Activated CD4-positive, alpha-beta T cell treated with anti-CD3 and anti-CD28 coated beads for 24 hours (primary cell): ENCODE data around the gene GPR84.
A peak's percentile ranks its signal among the peaks of the same experiment; 100 is the strongest.
"Not testable (repeated sequence)": the region's sequence is repeated elsewhere in the genome, so short reads cannot be mapped to it uniquely, and the experiment has no call there.

Source experiments
- DNase-seq, 2 donors: peaks; one replicate each; pipeline ENCODE4 v3.0.0-alpha.2; 2020; ENCODE audit warnings: low read depth in 2 of 2

Gene GPR84

DNA sequence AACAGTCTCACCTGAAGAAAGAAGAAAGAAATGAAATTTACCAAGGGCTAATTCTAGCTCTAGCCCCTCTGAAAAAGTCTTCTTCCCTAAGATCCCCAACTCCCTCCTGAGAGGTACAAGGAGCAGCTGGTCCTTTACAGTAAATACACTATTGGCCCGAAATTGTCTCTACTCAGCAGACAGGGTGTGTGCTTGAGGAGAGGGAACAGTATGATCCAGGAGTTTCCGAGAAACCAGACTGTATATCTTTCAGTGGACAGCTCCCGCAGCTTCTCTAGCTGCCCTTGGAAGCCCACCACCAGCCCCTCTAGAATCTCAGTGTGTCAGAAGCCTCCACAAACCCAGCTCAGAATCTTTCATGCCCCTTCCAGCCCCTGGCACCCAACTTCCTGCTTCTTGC, 8.1 kb downstream of the GPR84 start:
- no peak for DNase-seq

DNA sequence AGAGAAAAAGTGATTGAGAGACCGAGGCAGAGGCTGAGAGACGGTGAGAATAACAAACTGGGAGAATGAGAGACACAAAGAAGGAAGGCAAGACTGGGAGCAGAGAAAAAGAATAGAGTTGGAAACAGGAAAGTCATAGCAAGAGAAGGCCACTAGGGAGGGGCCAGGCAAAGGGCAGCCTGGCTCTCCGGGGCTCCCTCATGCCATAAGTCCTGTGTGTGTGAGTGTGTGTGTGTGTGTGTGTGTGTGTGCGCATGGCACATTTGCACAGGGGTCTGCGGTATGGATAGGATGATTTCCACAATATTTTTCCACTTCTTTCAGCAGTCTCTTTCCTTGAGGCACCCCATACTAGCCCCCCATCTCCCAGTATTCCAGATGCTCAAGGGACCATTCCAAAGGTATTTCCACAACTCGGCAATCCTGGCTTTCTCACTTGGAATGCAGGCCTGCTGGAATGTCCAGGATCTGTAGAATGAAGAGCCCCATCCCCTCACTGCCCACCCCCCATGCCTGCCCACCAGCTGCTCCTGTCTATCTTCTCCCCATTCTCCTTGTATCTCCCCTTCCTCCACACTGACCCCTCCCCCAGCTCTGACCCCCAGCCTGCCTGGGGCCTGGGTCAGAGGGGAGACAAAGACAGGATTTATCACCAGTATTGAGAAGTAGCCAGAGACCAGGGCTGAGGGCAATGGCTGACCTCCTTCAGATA, 9.0 kb downstream of the GPR84 start:
- no peak for DNase-seq

DNA sequence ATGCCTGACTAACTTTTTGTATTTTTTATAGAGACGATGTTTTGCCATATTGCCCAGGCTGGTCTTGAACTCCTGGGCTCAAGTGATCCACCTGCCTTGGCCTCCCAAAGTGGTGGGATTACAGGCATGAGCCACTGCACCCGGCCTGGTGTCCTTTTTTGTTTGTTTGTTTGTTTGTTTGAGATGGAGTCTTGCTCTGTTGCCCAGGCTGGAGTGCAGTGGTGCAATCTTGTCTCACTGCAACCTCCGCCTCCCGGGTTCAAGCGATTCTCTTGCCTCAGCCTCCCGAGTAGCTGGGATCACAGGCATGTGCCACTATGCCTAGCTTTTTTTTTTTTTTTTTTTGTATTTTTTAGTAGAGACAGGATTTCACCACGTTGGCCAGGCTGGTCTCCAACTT, 10.0 kb downstream of the GPR84 start:
- DNase-seq: not testable (repeated sequence)

DNA sequence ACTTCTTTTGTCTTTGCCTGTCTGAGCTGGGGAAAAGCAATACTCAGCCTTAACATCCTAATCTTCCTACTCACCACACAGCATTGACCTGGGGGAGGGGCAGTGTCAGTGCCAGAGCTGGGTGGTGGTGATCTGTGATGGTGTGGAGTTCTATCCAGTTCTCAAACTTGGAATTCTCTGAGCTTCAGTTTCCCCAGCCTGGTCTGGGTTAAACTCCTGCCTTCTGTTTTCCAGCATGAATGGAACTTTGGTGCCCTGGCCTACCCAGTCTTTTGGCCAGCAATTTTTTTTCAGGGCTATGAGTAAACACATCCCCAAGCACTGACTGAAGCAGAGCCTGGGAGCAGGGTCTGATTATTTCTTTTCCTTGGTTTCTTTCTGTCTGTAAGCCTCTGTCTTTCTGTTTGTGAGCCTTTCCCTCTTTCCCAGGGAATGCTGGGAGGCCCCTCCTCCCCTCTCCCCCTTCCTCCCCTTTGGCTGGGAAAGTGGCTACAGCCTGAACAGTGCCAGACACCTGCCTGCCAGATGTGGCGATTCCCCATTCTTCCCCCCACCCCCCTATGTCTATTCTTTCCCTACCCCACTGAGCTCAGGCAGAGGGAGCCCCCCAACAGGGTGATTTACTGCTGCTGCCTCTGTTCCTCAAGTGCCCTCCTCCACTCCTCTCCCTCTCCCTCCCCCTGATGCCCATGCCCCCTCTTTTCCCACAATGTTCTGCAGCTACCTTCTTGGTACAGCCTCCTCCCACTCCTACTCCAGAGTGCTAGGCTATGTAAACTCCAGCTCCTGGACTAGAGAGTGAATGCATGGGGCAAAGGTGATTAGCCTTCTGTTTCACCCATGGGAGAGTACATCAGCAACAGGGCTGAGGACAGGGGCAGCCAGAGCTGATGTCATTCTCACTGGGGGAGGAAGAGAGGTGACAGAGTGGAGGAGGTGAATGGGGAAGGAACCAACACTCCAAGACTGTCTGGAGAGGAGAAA, 11.1 kb downstream of the GPR84 start:
- no peak for DNase-seq

DNA sequence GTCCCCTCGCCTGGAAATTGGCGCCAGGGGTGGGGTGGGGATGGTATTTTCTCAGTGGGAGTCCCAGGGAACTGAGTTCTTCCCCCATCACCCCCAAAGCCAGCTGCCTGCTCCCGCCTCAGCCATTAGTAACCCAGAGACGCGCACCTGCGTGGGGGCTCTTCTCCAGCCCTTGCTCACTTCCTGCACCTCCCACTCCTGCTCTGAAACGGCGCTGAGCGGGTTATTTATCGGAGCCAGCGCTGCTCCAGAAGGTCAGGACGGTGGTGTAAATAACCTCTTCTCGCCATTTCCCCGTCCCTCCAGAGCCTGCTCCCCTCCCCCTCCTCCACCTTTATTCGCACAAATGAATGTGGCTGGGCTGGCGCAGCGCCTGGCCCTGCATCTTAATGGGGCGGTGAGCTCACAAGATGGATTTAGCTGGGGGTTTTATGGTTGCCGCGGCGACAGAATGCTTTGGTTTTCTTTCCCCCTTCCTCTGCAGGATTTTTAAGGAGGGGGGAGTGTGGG, 12.2 kb downstream of the GPR84 start:
- DNase-seq: peak in 1 of 2 donors; percentile 34

DNA sequence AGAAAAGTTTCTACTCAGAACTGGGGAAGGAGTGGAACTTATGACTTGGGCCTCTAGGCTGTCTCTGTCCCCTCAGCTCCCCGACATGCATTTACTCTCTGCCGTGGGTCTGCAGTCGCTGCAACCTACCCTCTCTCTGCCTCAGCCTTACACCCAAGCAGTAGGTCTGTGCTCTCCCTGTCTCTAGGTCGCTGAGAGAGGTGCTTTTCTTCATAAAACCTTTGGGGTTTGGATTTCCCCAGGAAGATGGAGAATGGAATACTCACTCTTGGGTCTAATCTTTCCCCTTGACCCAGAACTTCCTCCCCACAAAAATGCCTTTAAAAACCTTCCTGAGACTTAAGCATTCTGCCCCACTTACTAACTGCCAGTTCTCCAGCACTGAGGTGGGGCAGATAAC, 12.9 kb downstream of the GPR84 start:
- no peak for DNase-seq

DNA sequence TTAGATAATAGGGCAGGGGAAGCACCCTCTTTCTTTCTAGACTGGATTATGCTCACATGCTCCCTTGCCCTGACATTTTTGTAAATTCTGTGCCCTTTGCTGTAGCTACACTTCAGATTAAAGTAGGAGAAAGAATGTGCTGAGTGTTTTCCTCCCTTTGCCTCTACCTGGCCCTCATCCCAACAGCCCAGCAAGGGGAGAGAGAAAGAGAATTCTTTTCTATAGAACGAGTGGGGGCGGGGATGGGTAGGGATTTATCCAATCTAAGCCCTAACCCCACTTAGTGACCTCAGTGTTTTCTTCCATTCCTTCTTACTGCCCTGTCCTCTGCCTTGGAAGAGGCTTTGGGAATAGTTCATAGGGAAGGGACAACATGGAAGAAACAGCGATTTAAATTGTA, 13.5 kb downstream of the GPR84 start:
- DNase-seq: no peak

DNA sequence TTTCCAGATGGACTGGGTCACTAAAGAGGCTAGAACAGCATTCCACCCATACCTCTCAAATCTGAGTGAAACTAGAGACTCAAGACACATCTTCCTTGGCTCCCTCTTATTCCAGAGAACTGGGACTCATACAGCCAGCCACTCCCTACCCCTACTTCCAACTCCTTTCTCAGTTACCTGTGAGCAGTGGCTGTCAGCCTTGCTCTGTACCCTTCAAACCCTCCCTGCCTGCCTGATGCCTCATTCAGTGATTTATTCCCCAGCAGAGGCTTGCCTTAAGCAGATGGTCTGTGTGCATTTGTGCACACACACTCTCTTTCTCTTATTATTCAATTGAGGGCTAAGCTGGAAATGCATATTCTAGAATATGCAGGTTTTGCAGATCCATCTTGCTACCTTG, 14.6 kb downstream of the GPR84 start:
- no peak for DNase-seq

DNA sequence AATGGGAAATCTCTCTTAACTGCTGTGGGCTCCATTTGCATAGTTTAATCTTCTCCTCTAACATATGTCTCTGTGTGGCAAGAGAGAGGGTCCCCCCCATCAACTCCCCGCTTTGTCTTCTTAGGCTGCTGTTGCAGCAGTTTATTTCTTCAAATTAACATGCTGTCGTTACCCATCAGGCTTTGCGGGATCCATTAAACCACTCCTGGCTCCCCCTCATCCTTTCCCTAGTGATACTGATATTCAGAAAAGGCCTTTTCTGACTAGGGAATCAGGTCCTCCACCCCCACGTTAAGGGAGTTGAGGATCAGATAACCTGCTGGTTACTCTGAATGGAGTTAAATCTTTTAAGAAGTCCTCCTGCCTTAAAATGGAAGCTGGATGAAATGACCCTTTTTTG, 15.2 kb downstream of the GPR84 start:
- no peak for DNase-seq

DNA sequence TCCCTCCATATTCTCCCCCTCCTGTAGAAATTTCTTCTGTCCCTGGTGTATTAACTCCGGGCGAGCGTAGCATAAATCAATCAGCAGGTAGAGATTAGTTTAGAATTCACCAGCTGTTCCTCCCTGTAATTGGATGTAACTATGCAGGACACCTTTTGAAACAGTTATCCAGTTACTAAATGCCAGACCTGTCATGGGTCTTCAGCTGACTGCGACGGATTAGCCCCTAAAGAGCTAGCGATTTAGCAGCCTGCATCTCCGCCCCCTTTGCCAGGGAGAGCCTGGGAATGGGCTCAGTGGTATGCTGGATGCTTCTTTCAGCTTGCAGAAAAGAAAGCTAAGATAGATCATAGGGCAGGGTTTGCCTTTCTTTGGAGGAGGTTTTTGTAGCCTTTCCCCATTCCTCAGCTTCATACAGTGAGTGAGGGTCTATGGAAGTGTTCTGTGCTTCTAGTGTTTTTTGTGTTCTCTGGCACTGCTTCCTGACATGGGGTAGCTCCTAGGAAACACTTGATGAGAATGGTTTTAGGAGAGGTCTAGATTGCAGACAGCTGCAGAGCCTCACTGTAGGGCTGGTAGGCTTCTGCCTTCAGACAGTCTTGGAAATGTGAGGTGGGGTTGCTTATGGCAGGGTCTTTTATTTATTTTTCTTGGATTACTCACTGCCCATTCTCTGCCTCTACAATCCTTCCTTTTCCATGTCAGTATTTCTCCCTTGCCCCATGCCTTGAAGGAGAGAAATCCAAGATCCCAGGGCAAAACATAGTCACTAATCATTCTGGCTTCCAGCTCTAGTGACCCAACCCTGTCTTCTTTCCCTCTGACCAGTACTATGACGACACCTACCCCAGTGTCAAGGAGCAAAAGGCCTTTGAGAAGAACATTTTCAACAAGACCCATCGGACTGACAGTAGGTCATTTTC, 22.6 kb downstream of the GPR84 start:
- DNase-seq: no peak

DNA sequence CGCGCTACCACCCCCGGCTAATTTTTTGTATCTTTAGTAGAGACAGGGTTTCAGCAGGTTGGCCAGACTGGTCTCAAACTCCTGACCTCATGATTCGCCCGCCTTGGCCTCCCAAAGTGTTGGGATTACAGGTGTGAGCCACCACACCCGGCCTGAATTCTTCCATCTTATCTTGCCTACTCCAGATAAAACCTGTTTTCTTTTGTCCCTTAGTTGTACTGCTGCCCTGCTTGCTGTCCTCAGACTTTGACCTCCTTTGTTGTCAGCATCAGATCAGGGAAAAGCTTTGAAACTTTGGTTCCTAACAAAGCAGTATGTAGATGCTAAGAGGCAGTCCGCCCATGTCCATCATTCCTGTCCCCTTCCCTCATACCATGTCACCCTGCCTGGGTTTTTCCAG, 23.4 kb downstream of the GPR84 start:
- no peak for DNase-seq

DNA sequence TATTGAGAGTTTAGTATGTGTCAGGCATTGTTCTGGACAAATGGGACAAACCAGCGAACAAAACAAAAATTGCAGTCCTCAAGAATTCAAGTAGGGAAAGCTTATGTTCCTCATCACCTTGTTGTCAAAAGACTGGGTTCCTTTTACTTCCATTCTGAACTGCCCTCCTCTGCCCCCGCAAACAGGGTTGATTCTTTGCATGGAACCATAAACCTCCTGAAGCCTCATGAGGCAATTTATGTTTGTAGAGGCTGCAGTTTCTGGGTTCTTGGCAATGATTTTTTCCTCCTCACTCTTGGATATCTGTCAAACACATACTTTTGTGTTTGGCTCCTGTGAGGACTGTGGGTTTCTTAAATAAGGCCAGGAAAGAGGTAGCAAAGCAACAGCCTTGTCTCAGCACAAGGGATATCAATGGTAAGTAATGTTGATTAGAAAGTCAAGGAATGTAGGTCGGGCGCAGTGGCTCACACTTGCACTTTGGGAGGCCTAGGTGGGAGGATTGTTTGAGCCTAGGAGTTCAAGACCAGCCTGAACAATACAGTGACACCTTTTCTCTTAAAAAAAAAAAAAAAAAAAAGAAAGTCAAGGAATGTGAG, 25.5 kb downstream of the GPR84 start:
- no peak for DNase-seq

DNA sequence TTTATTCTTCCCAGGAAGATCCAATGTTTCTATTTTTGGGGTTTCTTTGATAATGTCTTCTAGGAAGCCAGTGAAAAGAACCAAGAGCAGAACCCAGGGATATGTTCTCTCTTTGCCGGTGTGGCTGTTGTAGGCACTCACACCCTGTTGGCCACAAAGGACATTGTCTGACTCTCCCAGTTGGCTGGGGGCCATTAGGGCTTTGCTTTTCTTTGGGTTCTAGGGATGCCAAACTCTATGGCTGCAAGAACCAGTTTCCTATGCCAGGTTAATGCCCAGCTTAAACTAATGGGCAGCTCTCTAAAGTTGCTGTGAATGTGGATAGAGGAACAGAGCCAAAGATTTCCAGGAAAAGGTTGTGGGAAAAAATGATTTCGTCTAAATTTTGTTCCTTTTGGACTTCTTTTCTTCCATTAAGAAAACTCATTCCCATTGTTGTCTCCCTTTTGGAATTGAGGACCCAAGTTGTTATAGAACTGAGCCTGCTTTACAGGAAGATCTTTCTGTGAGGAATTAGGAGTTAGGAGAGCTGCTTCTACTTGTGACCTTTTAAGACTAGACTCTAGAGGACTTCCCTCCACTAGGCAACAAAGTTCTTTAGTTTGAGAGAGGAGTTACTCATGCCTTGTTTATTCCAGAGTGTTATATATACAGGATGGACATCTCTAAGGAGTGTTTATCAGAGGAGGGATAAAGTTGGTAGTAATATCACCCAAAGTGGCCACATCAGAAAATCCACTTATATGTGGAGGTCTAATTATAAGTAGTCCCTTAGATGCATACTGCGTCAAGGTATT, 26.2 kb downstream of the GPR84 start:
- DNase-seq: no peak

DNA sequence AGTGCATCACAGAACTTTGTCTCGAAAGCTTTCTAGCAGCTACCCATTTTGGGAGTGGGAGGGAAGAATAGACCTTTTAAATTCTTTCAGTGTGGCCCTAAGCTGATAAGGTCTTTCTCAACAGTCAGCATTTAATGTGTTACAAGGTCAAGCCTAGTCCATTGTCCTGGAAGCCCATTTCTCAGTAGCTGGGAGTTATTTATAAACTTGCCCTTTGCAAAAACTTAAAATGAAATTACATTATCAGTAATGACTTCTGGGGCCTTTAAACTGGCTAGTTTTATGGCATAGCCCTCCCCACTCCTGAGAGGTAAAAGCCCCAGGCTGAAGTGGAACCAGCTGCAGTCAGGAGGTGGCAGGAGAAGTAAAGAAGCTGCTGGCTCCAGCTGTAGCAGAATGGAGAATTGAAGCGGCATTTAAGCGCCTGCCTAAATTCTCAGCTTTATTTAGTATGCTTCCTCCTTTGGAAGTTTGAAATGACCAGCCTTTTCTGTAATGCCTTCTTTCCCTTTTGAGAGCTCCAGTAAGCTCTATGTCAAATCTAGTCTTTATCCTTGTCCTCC, 26.9 kb downstream of the GPR84 start:
- DNase-seq: no peak

DNA sequence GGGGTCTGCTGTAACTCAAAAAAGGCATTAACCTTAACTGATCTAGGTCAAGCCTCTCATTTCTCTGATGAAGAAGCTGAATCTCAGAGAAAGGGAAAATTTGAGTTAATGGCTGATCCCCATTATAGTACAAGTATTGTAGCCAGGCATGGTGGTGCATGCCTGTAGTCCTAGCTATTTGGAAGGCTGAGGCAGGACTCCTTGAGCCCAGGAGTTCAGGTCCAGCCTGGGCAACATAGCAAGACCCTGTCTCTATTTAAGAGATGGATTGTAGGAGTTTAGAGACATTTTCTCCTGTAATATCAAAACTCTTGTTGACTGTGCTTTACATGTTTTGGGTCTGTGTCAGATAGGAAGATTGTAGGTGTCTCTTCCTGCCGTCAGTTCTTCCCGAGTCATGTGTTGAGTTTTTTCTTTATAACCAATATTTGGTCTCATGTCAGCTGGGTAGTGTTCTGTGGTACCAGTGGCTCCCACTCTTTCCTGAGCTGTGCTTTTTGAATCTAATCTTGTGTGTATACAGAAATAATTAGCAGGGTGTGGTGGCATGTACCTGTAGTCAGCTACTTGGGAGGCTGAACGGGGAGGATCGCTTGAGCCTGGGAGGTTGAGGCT, 30.8 kb downstream of the GPR84 start:
- no peak for DNase-seq

DNA sequence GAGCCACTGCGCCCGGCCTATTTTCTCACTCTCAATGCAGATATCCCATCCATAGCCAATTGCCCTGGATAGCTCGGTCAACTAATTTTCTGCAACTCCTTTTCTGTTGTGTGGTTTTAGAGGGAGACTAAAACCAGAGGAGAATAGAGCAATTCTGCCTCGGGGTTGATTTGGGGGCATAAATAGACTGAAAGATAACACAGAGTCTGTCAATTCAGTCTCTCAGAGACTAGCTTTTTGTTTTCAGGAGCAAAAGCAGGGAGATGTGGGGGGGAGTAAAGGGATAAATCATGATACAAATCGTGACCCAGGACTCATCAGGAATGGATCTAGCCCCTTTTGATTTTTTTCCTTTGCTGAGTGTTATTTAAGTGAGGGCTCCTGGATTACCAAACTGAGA, 32.8 kb downstream of the GPR84 start:
- DNase-seq: no peak

DNA sequence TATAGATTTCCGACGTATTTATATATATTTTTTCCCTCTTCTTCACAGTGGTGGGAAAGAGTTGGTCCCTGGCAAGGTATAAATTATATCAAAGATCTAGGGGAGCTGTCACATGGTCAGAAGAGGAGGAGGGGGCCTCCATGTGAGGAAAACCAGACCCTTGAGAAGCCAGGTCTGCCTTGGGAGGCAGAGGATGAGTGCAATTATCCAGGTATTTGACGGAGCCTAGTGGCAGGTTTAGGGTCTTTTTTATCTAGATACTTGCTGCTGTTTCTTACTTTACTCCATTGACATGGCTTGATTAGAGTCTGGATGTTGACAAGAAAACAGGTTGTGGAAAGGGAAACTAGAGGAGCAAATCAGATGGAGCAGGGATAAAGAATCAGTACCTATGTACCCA, 33.8 kb downstream of the GPR84 start:
- DNase-seq: no peak

DNA sequence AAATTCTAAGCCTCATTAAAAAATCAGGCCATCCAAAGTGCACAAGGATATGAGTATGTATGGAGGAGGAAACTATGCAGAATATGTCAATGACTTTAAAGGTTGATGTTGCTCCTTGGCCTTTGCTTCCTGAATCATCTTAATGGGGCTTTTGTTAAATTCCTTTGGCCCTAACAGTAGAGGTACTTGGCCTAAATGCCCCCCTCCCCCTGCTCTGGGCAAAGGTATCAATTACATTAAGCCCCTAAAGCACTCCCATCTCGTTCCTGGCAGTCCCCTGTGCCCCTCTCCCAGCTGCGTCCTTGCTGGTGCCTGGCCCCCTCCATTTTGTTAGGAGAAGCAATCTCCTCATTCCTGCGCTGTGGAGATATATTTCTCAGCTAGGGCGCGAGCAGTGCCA, 34.5 kb downstream of the GPR84 start:
- DNase-seq: no peak

DNA sequence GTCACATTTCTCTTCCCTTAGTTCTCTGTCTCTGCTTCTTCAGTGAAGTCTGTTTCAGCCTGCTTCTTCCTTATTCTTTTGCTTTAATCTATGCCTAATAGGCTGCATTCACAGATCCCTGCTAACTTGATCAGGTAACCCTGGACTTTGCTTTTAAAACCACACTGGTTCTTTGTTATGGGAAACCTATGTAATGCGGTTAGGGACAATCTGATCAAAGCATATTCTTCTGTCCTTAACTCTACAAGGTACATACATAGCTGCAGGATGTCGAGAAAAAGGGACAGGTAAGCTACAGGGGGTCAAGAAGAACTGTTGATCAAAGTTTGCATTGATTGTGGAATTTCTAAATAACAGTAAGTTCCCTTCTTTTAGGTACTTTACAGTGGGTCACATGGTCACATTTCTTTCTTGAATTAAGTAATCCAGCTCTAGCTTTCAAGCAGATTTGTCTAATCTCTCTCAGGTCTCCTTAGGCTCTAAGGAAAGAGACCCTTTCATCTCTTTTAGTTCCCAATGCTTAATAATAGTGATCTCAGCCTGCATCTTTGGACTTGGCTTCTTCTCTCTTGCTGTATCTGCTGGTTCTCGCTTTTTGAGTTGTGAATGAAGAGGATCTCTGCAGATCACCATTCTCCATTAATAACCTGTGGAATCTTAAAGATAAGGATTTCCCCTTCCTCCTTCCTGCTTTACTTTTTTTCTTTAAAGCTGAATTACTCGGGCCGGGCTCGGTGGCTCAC, 35.5 kb downstream of the GPR84 start:
- DNase-seq: no peak
